H1 (cell line): ENCODE measurements around the gene TBC1D12. TPM values are rescaled to one million over a fixed set of nuclear protein-coding genes. Genes with fewer than 3 reads are reported as not detected.

Experiments used
- CTCF ChIA-PET: fragments of 300-600 bp; sonication (Branson Sonifier 250); formaldehyde crosslinking; loops from one replicate; lab custom pipeline; 2021; ENCODE audit not compliant: partially characterized antibody; lab: Charles Lee
- POLR2A ChIA-PET: fragments of 300-600 bp; sonication (Branson Sonifier 250); formaldehyde crosslinking; loops from one replicate; lab custom pipeline; 2021; ENCODE audit warnings: inconsistent platforms; ENCODE audit not compliant: partially characterized antibody; lab: Charles Lee
- DNase-seq, 2 experiments: peaks; one replicate each; pipeline versions ENCODE4 v3.0.0 to v3.0.0-alpha.2; 2010 to 2022; ENCODE audit warnings: low spot score in 2 of 2, low read depth in 1 of 2, mixed read lengths in 1 of 2
- FAIRE-seq: peaks from 2 replicates; lab custom pipeline; 2011; peaks lifted over from hg19 to GRCh38; lab: Jason Lieb, UNC
- H2AFZ ChIP-seq: 2 replicates; pipeline ENCODE4 v1.8.1; 2012; ENCODE audit warnings: low read length, inconsistent platforms
- H2AK5ac ChIP-seq: 2 replicates; pipeline ENCODE4 v1.6.1; 2013; ENCODE audit warnings: low read depth, low read length
- H2BK120ac ChIP-seq: replicated peaks from 2 replicates; pipeline ENCODE3; 2013; ENCODE audit warnings: low read depth, low read length, inconsistent platforms
- H2BK12ac ChIP-seq: 2 replicates; pipeline ENCODE4 v1.6.1; 2013; ENCODE audit warnings: low read depth, low read length
- H2BK15ac ChIP-seq: 2 replicates; pipeline ENCODE4 v1.6.1; 2013; ENCODE audit warnings: low read length
- H2BK20ac ChIP-seq: 2 replicates; pipeline ENCODE4 v1.6.1; 2013; ENCODE audit warnings: low read length
- H2BK5ac ChIP-seq: 2 replicates; pipeline ENCODE4 v1.6.1; 2013; ENCODE audit warnings: low read depth, low read length
- H3K14ac ChIP-seq: 2 replicates; pipeline ENCODE4 v1.6.1; 2013; ENCODE audit warnings: inconsistent platforms; ENCODE audit not compliant: insufficient read length
- H3K18ac ChIP-seq: 2 replicates; pipeline ENCODE4 v1.6.1; 2013; ENCODE audit warnings: low read length; ENCODE audit errors: extremely low read depth
- H3K23ac ChIP-seq: 2 replicates; pipeline ENCODE4 v1.6.1; 2013; ENCODE audit warnings: inconsistent platforms; ENCODE audit not compliant: insufficient read length
- H3K23me2 ChIP-seq: 2 replicates; pipeline ENCODE4 v1.6.1; 2013; ENCODE audit warnings: low read depth, low read length
- H3K27ac ChIP-seq: 2 replicates; pipeline ENCODE4 v1.6.1; 2011; ENCODE audit warnings: low read depth, low read length, inconsistent platforms
- H3K27me3 ChIP-seq, 4 experiments: replicated peaks in 1 of 4; 1 replicate in 1 of 4; 2 replicates in 3 of 4; pipeline versions ENCODE4 v1.6.1 to v1.8.1; 2011 to 2013; ENCODE audit warnings: low read length in 3 of 4, mild to moderate bottlenecking in 3 of 4, inconsistent platforms in 2 of 4, mixed read lengths in 2 of 4, moderate library complexity in 1 of 4; ENCODE audit not compliant: control insufficient read depth in 3 of 4, insufficient read depth in 3 of 4; ENCODE audit errors: extremely low read depth in 1 of 4
- H3K36me3 ChIP-seq, 4 experiments: 2 replicates each; pipeline versions ENCODE4 v1.6.1 to v1.8.1; 2011 to 2013; ENCODE audit warnings: mild to moderate bottlenecking in 4 of 4, low read length in 3 of 4, moderate library complexity in 2 of 4, control low read depth in 1 of 4, inconsistent platforms in 1 of 4; ENCODE audit not compliant: insufficient read depth in 4 of 4, control insufficient read depth in 2 of 4
- H3K4ac ChIP-seq: replicated peaks from 2 replicates; pipeline ENCODE3; 2013; ENCODE audit warnings: low read length, low read depth, mixed read lengths, inconsistent platforms; ENCODE audit not compliant: insufficient read length
- H3K4me1 ChIP-seq, 4 experiments: replicated peaks in 1 of 4; 1 replicate in 1 of 4; 2 replicates in 3 of 4; pipeline versions ENCODE4 v1.6.1 to v1.8.1; 2011 to 2013; ENCODE audit warnings: low read length in 3 of 4, inconsistent platforms in 2 of 4, mixed read lengths in 1 of 4; ENCODE audit not compliant: insufficient read depth in 4 of 4, control insufficient read depth in 3 of 4
- H3K4me2 ChIP-seq, 2 experiments: 2 replicates each; pipeline versions ENCODE4 v1.6.1 to v1.8.1; 2011 to 2013; ENCODE audit warnings: low read depth in 2 of 2, low read length in 2 of 2, control low read depth in 1 of 2, inconsistent platforms in 1 of 2, mild to moderate bottlenecking in 1 of 2; ENCODE audit not compliant: insufficient read depth in 1 of 2
- H3K4me3 ChIP-seq, 4 experiments: fragments of 200-600, 300-600 bp in 1 of 4; sonication (generic), shearing (Covaris generic), sonication (Bioruptor Twin) in 1 of 4; 2 replicates each; pipeline versions ENCODE4 v1.5.1 to v1.8.1; 2011 to 2016; ENCODE audit warnings: low read length in 4 of 4, low read depth in 3 of 4, control low read depth in 2 of 4, inconsistent platforms in 2 of 4, mild to moderate bottlenecking in 2 of 4, mixed read lengths in 1 of 4, moderate library complexity in 1 of 4; ENCODE audit not compliant: insufficient read depth in 2 of 4; ENCODE audit errors: extremely low read depth in 1 of 4
- H3K56ac ChIP-seq: replicated peaks from 2 replicates; pipeline ENCODE3; 2013; ENCODE audit warnings: low read depth, mild to moderate bottlenecking, mixed read lengths, low read length, inconsistent platforms; ENCODE audit not compliant: insufficient read length
- H3K79me1 ChIP-seq: 2 replicates; pipeline ENCODE4 v1.6.1; 2013; ENCODE audit warnings: low read depth, low read length, control low read depth
- H3K79me2 ChIP-seq, 2 experiments: 2 replicates each; pipeline versions ENCODE4 v1.6.1 to v1.8.1; 2012 to 2013; ENCODE audit warnings: low read length in 2 of 2, mild to moderate bottlenecking in 2 of 2, inconsistent platforms in 1 of 2; ENCODE audit not compliant: insufficient read depth in 2 of 2, control insufficient read depth in 1 of 2
- H3K9ac ChIP-seq, 4 experiments: replicated peaks in 1 of 4; 1 replicate in 1 of 4; 2 replicates in 3 of 4; pipeline versions ENCODE4 v1.6.1 to v1.8.1; 2011 to 2013; ENCODE audit warnings: low read depth in 3 of 4, low read length in 3 of 4, control low read depth in 2 of 4, mild to moderate bottlenecking in 2 of 4, moderate library complexity in 2 of 4, inconsistent platforms in 1 of 4; ENCODE audit errors: extremely low read depth in 1 of 4
- H3K9me3 ChIP-seq, 2 experiments: 2 replicates each; pipeline versions ENCODE4 v1.6.1 to v1.8.1; 2012 to 2013; ENCODE audit warnings: mild to moderate bottlenecking in 2 of 2, moderate library complexity in 2 of 2, control low read depth in 1 of 2, inconsistent platforms in 1 of 2, low read depth in 1 of 2, low read length in 1 of 2, mixed read lengths in 1 of 2; ENCODE audit not compliant: insufficient read depth in 2 of 2
- H4K20me1 ChIP-seq, 2 experiments: replicated peaks in 1 of 2; 2 replicates each; pipeline versions ENCODE3 to v1.8.1; 2011 to 2013; ENCODE audit warnings: inconsistent platforms in 2 of 2, low read length in 2 of 2, mild to moderate bottlenecking in 1 of 2; ENCODE audit not compliant: insufficient read depth in 2 of 2, control insufficient read depth in 1 of 2
- H4K5ac ChIP-seq: 2 replicates; pipeline ENCODE4 v1.6.1; 2013; ENCODE audit warnings: low read length, low read depth, mixed read lengths, inconsistent platforms; ENCODE audit not compliant: insufficient read length
- H4K8ac ChIP-seq: 2 replicates; pipeline ENCODE4 v1.8.0; 2013; ENCODE audit warnings: mild to moderate bottlenecking, moderate library complexity, low read length, inconsistent platforms; ENCODE audit not compliant: insufficient read depth; ENCODE audit errors: extremely low read depth
- H4K91ac ChIP-seq: replicated peaks from 2 replicates; pipeline ENCODE3; 2013; ENCODE audit warnings: low read length, mixed read lengths, inconsistent platforms; ENCODE audit not compliant: insufficient read length
- BACH1 ChIP-seq: IDR thresholded peaks from 2 replicates; pipeline ENCODE4 v1.6.1; 2012; ENCODE audit warnings: low read length, improper control_type of control experiment
- CBX5 ChIP-seq: fragments of 300-800, 300-1000 bp; sonication (generic); IDR thresholded peaks from 2 replicates; pipeline ENCODE4 v1.7.1; 2016; ENCODE audit warnings: antibody characterized with exemption, low read length, low read depth
- EZH2 ChIP-seq: fragments of 200-600 bp; sonication (generic); IDR thresholded peaks from 2 replicates; pipeline ENCODE4 v1.7.1; 2012; ENCODE audit warnings: low read depth, mild to moderate bottlenecking, moderate library complexity, low read length, inconsistent platforms; ENCODE audit not compliant: severe bottlenecking
- HDAC6 ChIP-seq: IDR thresholded peaks from one replicate; pipeline ENCODE4 v1.7.1; 2012; ENCODE audit warnings: low read depth, mild to moderate bottlenecking, inconsistent platforms, low read length, moderate library complexity
- JUN ChIP-seq: IDR thresholded peaks from 2 replicates; pipeline ENCODE4 v1.6.1; 2011; ENCODE audit warnings: low read depth, mild to moderate bottlenecking, improper control_type of control experiment, low read length
- NANOG ChIP-seq: IDR thresholded peaks from 2 replicates; pipeline ENCODE4 v1.6.1; 2011; ENCODE audit warnings: low read length, low read depth, mild to moderate bottlenecking, inconsistent platforms; ENCODE audit not compliant: insufficient read depth, poor library complexity, severe bottlenecking
- POLR2AphosphoS5 ChIP-seq: IDR thresholded peaks from 2 replicates; pipeline ENCODE4 v1.6.1; 2011; ENCODE audit warnings: low read depth, low read length
- POU5F1 ChIP-seq: IDR thresholded peaks from 2 replicates; pipeline ENCODE4 v1.6.1; 2011; ENCODE audit warnings: low read depth, mild to moderate bottlenecking, low read length, moderate library complexity
- RNF2 ChIP-seq: fragments of 200-900, 300-1000 bp; sonication (generic); IDR thresholded peaks from 2 replicates; pipeline ENCODE4 v1.7.1; 2016; ENCODE audit warnings: borderline replicate concordance, low read depth, mild to moderate bottlenecking, antibody characterized with exemption, low read length; ENCODE audit not compliant: poor library complexity, severe bottlenecking; ENCODE audit errors: missing control alignments
- RXRA ChIP-seq: IDR thresholded peaks from 2 replicates; pipeline ENCODE4 v1.6.1; 2011; ENCODE audit warnings: low read depth, mild to moderate bottlenecking, low read length, moderate library complexity; ENCODE audit not compliant: insufficient read depth
- SAP30 ChIP-seq: fragments of 300-600 bp; sonication (generic); IDR thresholded peaks from 2 replicates; pipeline ENCODE4 v1.7.1; 2012; ENCODE audit warnings: low read length, moderate library complexity, mild to moderate bottlenecking, inconsistent platforms; ENCODE audit not compliant: insufficient read depth, insufficient replicate concordance
- SIRT6 ChIP-seq: IDR thresholded peaks from one replicate; pipeline ENCODE4 v1.7.1; 2012; ENCODE audit warnings: low read length, inconsistent platforms
- SUZ12 ChIP-seq: fragments of 200-600 bp; sonication (generic); IDR thresholded peaks from 2 replicates; pipeline ENCODE4 v1.6.1; 2012; ENCODE audit warnings: mild to moderate bottlenecking, inconsistent platforms, low read length, moderate library complexity, mixed read lengths
- TAF7 ChIP-seq: optimal IDR thresholded peaks from 2 replicates; pipeline ENCODE3; 2011; ENCODE audit warnings: low read depth, mild to moderate bottlenecking, inconsistent platforms, low read length, moderate library complexity, borderline replicate concordance
- TEAD4 ChIP-seq: IDR thresholded peaks from 2 replicates; pipeline ENCODE4 v1.6.1; 2012; ENCODE audit warnings: low read depth, low read length, inconsistent platforms, mixed read lengths
- WGBS, 2 experiments: shearing (Covaris generic) in 1 of 2; methylation state at CpG; one replicate each; pipeline versions ENCODE4 v1.1.6 to v1.1.7; 2013 to 2015; ENCODE audit warnings: low lambda C conversion rate in 2 of 2, mixed read lengths in 2 of 2, inconsistent platforms in 1 of 2, low coverage in 1 of 2, missing lambda C conversion rate in 1 of 2; ENCODE audit not compliant: insufficient replicate concordance in 2 of 2, insufficient coverage in 1 of 2, insufficient read length in 1 of 2; ENCODE audit errors: extremely low coverage in 1 of 2, missing lambda C conversion rate in 1 of 2; 5-methylcytosine and 5-hydroxymethylcytosine counted together
- polyA plus RNA-seq, 7 experiments: library from polyadenylated mRNA; depleted of rRNA in 3 of 7; stranded (reverse) in 5 of 7; unstranded in 2 of 7; fragments of >200 nt in 5 of 7; fragments of 200-250 nt in 2 of 7; gene quantifications; 1 replicate in 5 of 7; 2 replicates in 1 of 7; 4 replicates in 1 of 7; pipeline versions ENCODE4 v1.2.1 to v1.2.3, GENCODE V29; 2011 to 2013; ENCODE audit warnings: missing spikeins in 2 of 7, mixed read lengths in 2 of 7
- total RNA-seq: library from RNA; stranded (reverse); fragmentation: NEBNext Ultra II Directional; extraction: Animal tissue kit (Norgen Biotek cat#: 25700); gene quantifications from 2 replicates; pipeline ENCODE4 v1.2.1, GENCODE V29; 2021

TBC1D12 gene
- total and polyA plus RNA-seq, 2 of the 8 experiments (the other 6 are each of a cell fraction or from before 2014, with no cell fraction given), result 1.1 to 3.2 TPM

DNA sequence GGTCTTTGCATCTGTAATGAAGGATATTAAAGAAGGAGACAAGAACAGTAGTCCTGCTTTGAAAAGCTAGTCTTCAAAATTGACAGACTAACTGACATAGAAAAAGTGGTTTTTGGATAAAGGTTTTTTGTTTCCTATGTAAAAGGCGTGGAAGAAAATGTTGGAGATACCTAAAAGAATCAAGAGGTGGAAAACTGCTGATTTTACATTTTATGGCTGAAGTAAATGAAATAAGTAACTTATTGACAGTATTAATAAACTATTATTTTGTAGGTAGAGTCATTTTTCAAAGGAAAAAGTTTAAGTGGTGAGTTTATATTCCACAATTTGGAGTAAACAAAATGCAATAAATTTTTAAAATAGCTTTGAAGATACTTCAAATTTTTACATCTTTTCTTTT is 130.7 kb downstream of the TBC1D12 start:
- Histone ChIP-seq H3K23ac (no peak overlapping the region), H3K79me1 (no peaks in the 10 kb centered on the region), H3K27me3 (no peaks in the 10 kb centered on the region), H2BK12ac (no peak overlapping the region), H4K20me1 (no peaks in the 10 kb centered on the region), H3K36me3 (no peaks in the 10 kb centered on the region), H2BK120ac (no peak overlapping the region), H2BK5ac (no peak overlapping the region), H2BK15ac (no peak overlapping the region), H3K9me3 (no peaks in the 10 kb centered on the region), H2AK5ac (no peak overlapping the region), H4K5ac (no peak overlapping the region), H3K23me2 (no peaks in the 10 kb centered on the region), H3K14ac (no peak overlapping the region), H3K27ac (no peak overlapping the region), H3K4ac (no peak overlapping the region), H3K4me2 (no peak overlapping the region), H4K91ac (no peak overlapping the region), H3K18ac (no peak overlapping the region), H2BK20ac (no peak overlapping the region), H3K56ac (no peak overlapping the region), H3K9ac (no peak overlapping the region), H3K4me3 (no peak overlapping the region), H3K79me2 (no peaks in the 10 kb centered on the region), H3K4me1 (no peaks in the 10 kb centered on the region), H2AFZ (no peak overlapping the region), H4K8ac (no peak overlapping the region)
- no peak for FAIRE-seq
- WGBS, 2 experiments, result 80 to 100% methylated on average over 1 of the region's 1 CpG
- POLR2A ChIA-PET, result no interaction called here
- DNase-seq, result no peak
- CTCF ChIA-PET, result no interaction called here
- TF ChIP-seq JUN (no peak), TEAD4 (no peak), RNF2 (no peak), POLR2AphosphoS5 (no peak), BACH1 (no peak), CBX5 (no peak), SUZ12 (no peak), RXRA (no peak), NANOG (no peak), SIRT6 (no peak), HDAC6 (no peak), SAP30 (no peak), TAF7 (no peak), POU5F1 (no peak), EZH2 (no peak)
